Anterior cingulate cortex (tissue), 58 donors: ENCODE results near the gene DPAGT1.
A peak's percentile ranks its signal among the peaks of the same experiment; 100 is the strongest.
"Not testable (repeated sequence)": the region's sequence is repeated elsewhere in the genome, so short reads cannot be mapped to it uniquely, and the experiment has no call there.

ENCODE experiments used
- DNase-seq, 58 donors: peaks; one replicate each; lab custom pipeline; 2025; lab: John Stamatoyannopoulos, UW

The DPAGT1 gene

DNA sequence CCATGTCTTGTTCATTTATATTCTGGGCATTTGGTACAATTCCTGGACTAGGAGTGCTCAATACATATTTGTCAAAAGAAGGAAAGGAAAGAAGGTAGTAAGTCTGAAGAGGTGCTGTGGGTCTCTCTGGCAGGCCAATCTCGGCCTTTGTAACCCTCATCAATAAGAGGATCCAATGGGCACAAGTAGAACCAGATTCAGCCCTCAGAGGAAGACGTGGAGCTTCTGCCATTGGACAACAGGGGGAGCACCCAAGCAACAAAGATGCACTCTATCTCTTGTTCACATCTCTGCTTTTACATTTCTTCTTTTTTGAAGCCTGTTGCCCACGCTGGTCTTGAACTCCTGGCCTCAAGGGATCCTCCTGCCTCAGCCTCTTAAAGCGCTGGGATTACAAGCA is 36.3 kb downstream of the DPAGT1 start:
- no peak for DNase-seq

GRCh38 chr11:119062779-119063178 is 38.9 kb downstream of the DPAGT1 start:
- peak in 1 of 58 donors; percentile 24 for DNase-seq

DNA sequence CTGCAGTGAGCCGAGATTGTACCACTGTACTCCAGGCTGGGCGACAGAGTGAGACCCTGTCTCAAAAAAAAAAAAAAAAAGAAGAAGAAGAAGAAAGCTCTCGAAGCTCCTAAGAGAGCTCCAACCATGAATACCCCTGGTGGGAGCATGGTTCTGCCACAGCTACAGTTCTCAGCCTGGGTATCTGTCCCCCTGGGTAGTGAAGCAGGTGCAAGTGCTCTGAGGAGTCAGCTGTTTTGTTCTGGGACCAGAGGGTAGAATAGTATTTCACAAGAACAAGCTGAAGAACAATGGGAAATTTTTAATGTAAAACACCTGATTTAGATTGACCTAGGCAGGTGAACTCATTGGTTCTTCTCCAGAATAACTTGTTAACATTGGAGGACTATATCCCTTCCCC is 40.4 kb downstream of the DPAGT1 start:
- no peak for DNase-seq

- not testable (repeated sequence) for DNase-seq
Measured at GRCh38 chr11:119059128-119059527, 42.5 kb downstream of the DPAGT1 start.

DNA sequence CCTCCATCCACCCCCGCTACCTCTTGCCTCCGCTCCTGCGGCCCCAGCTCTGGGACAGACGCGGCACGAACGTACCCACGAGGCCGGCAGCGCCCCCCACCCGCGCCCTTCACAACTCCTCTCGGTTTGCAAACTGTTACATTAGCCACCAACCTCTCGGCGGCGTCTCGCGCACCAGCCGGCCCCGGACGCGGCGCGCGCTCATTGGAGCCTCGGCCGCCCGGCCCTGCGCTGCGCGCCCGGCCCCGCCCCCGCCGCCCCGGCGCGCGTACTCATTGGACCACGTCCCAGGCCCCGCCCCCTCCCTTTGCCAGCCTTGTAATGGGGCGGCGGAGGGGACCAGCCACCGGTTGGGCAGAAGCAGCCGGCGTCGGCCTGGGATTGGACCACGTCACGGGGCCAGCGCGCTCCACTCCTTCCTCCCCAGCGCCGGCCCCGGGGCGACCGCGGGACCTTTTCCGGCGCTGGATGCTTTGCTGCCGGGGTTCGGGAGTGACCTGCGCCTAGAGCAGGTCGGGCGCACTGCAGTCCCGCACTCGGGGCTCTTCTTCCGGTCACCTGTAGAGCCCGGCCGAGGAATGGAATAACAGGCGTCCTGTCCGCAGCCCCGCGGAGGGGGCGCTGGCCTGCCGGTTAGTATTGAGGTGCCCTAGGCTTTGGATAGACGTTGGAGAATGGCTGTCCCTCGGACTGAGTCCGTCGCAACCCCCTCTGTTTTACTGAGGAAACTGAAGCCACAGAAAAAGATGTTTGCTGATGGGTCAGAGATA is 44.5 kb downstream of the DPAGT1 start, which contains the start of gene HYOU1:
TSS of gene HYOU1 (minus strand) at position 206 of the 770 bp plus-strand sequence. CDS start 1,045 bp downstream, outside the sequence.
- peak; percentile 58 to 98 (median 96) for DNase-seq

DNA sequence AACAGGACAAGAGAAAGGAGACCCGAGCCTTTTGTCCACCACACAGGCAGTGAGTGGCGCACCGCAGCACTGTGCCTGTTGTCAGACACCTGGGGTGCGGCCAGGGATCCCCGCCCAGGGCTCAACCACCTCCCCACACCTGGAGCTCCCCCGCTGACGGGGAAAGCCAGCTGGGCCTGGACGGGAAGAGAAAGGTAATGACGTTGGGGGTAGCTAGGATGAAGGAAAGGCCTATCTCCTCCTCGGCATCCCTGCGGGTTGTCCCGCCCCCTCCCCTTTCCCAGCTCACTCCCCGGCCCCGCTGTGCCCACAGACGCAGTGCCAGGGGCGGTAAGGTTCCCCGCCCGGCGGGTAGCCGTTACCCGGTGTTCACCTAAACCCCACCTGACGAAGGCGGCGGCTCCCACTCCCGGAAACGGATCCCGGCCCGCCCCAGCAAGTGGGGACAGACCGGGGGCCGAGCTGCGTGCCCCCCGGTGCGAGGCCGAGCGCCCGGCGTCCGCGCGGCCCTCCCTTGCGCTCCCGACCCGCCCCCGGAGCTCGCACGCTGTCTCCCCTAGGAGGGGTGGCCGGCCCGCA is 45.1 kb downstream of the DPAGT1 start:
- peak in 20 of 58 donors; percentile 7 to 59 (median 42) for DNase-seq

DNA sequence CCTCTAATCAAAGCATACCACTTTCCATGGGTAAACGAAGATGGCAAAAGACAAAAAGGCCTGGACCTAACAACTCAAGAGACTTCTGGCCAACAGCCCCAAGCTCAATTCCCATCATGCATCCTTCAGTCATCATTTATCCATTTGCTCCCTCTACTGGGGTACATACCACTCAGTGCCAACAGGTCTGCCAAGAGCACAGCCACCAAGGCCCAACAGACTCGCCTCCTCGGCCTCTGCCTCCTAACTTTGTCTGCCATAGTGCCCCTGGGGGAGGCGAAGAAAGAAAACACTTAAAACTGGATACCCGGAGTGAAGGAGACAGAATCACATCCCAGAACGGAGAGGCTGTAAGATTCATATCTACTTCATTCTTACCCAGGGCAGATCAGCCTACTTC is 45.8 kb downstream of the DPAGT1 start:
- DNase-seq = no peak

GRCh38 chr11:119054418-119054817 is 47.2 kb downstream of the DPAGT1 start:
- no peak for DNase-seq

GRCh38 chr11:119052163-119052814 is 49.4 kb downstream of the DPAGT1 start:
- no peak for DNase-seq

DNA sequence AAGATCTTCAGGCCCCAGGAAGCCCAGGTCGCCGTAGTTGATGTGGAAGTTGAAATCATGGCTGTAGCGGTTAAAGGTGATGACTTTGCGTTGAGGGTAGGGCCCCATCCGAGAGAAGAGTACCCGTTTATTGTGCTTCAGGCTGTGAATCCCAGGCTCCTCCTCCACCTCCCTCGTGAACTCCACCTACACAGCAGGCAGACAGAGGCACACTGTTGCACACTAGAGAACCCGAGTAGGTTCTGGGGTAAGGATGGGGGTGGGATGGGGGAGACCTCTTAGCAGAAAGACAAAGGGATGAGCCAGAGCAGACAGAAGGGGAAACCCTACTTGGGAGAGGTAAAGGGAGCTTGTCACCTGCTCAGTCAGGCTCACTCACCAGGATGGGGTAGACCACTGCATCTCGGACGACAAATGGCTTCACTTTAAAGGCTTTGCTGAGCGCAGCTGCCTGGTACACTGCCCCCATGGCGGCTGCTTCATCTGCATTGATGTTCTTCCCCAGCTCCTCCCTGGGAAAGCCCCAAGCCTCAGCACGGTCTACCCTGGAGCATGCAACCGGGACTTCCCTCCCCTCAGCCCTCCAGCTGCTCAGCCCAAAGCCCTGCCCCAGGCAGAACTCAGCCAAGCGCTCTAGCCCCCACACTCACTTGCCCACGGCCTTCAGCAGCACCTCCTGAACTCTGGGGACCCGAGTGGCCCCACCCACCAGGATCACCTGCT is 50.1 kb downstream of the DPAGT1 start:
- DNase-seq = no peak

DNA sequence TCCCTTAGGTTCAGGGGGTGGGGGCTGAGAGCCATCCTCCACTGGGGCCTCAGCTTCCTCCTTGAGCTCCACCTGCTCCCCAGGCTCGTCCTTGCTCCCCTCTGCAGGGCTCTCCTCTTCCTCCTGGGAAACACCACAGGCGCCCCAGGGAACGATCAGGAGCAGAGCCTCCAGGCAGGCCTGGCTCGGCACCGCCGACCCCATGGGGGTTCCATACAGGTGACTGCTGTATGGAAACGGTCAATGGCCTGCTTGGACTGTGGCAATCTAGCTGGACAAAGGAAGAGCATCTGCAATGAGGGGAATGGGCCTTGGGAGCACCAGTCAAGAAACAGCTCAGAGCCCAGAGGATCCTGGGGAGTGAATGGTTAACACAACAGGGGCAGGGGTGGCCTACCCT is 52.6 kb downstream of the DPAGT1 start:
- DNase-seq = no peak

DNA sequence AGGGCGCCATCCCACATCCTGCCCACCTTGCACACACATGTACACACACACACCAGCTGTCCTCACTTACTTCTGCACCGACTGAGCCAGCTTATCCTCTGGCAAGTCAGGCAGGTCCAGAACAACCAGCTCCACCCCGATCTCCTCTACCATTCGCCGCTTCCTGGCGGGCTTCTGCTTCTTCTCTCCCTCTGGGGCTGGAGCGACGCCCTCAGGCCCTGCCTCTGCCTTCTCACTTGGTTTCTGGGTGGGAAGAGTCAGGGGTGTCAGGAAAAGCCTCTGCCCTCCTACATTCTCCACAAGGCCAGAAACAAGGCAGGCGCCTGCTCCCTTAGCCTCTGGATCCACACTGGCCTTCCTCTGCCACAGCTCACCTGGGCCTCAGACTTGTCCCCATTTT is 53.0 kb downstream of the DPAGT1 start:
- no peak for DNase-seq

GRCh38 chr11:119047205-119047604 is 54.4 kb downstream of the DPAGT1 start:
- DNase-seq = no peak
